ENCODE results near the gene SEH1L.
"Not testable (repeated sequence)": the region's sequence is repeated elsewhere in the genome, so short reads cannot be mapped to it uniquely, and the experiment has no call there.

Gene SEH1L

GRCh38 chr18:12995424-12995823 lies 47.6 kb downstream of the SEH1L start:
- no peak for DNase-seq (ENCODE audit: low read depth in 1 of 2, low spot score in 1 of 2)

DNA sequence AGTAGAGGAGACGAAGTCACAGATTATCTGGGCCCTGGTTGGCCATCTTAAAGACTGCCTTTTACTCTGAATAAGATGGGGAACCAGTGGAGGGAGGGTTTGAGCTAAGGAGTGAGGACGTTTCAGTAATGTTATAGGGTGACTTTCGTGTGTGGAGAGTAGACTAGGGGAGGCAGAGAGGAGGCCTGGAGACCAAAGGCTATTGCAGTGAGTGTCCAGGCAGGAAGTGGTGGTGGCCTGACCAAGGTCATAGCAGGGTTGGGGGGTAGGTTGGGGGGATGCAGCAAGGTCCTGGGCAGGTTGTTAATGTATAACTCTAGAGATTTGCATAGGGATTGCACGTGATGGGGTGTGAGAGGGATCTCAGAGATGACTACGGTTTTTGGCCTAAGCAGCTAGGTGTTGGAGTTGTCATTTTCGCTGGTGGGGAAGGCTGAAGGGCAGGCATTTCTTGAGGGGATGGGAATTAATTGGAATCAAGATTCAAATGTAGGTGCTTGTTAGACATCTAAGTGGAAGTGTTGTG lies 48.2 kb downstream of the SEH1L start:
- no peak for DNase-seq (ENCODE audit: low read depth in 1 of 2, low spot score in 1 of 2)

DNA sequence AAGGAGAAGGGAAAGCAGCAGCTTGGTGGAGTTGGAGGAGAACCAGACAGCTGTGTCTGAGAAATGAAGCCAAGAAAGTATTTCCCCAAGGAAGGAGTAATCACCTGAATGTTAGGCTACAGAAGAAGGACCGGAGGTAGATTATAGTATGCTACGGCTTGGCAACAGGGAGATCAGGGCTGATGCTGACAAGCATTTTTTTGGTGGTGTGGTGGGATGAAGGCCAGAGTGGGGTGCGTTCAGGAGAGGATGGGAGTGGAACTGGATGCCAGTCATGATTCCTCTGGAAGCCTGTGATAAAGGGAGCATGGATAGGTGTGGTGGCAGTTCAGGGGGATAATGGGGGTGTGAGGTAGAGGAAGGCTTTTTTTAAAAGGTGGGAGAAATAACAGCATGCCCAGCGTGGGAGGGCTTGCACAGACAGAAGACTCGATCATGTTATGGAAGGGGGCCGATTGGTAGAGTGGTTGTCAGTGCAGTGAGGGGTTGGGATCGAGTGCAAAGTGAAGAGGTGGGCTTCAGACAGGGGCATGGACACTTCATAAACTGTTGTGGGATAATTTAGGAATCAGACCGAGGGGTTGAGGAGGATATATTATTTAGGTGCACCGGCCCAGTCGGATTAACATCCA lies 49.0 kb downstream of the SEH1L start:
- no peak for DNase-seq (ENCODE audit: low read depth in 1 of 2, low spot score in 1 of 2)

DNA sequence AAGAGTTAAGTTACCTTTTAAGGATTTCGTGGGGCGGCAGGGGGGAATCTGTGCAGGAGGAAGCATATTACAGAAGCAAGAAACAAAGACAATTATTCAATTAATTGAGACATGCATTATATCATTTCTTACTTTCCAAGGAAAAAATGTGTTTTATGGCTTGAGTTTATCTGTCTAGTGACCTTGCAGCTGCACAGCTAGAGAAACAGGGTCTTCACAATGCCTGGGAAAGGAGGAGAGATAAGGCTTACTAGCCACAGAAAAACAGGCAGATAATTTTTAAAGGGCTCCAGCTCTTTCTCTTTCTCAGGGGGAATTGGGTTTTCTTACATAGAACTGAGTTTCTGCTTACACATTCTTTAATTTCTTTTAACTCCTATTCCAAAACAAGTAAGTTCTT lies 49.5 kb downstream of the SEH1L start:
- not testable (repeated sequence) for DNase-seq (ENCODE audit: low read depth in 1 of 2, low spot score in 1 of 2)

- no peak for DNase-seq (ENCODE audit: low read depth in 1 of 2, low spot score in 1 of 2)
Measured at GRCh38 chr18:12998332-12999060, 50.7 kb downstream of the SEH1L start.

DNA sequence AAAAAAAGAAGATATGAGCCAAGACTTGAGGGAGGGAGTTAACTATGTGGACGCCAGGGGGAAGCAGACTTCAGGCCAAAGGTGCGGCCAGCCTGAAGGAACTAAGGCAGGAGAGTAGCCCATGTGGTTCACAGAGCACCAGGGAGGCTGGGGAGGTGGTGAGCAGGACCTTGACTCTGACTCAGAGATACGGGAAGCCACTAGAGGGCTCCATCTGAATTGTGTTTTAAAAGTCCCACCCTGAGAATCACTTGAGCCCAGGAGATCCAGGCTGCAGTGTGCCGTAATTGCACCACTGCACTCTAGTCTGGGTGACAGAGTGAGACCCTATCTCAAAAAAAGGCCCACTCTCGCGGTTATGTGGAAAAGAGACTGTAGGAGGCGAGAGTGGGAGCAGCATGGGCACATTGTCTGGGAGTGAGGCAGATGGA lies 55.7 kb downstream of the SEH1L start:
- no peak for DNase-seq (ENCODE audit: low read depth in 1 of 2, low spot score in 1 of 2)

DNA sequence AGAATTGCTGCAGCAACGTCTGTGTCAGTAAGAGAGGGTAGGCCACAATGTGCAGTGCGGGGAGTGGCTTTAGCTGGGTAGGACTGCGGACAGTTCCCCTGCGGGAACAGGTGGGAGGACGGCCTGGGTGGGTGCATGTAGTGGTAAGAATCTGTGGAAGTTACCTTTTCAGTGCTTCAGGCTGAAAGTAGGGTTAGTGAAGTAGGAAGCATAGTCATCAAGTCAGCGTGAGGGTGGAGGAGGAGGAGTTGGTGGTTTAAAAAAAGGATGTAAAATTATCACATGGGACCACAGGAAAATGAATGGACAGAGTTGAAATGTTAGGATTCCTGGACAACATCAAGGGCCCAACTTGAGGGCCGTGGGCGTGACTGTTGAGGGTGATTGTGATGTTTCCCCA lies 56.6 kb downstream of the SEH1L start:
- DNase-seq (ENCODE audit: low read depth in 1 of 2, low spot score in 1 of 2), result no peak

DNA sequence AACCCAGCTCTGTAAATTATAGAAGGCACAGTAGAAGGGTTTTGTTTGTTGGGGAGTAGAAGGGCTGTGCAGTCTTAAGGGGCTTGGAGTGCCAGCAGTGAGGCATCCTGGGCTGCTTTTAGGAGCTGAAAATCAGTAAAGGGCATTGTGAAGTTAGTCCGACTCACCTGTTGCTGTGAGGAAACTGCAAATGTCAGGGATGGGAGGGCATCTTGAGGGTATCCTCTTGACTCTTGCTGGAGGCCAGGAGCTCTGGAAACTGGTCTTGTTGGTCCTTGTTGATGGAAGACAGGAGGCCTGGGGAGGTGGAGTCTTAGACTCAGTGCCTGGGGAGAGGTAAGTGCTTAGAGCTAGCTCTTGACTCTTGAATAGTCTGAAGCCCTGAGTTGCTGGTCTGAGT lies 57.5 kb downstream of the SEH1L start:
- DNase-seq (ENCODE audit: low read depth in 1 of 2, low spot score in 1 of 2), result no peak

DNA sequence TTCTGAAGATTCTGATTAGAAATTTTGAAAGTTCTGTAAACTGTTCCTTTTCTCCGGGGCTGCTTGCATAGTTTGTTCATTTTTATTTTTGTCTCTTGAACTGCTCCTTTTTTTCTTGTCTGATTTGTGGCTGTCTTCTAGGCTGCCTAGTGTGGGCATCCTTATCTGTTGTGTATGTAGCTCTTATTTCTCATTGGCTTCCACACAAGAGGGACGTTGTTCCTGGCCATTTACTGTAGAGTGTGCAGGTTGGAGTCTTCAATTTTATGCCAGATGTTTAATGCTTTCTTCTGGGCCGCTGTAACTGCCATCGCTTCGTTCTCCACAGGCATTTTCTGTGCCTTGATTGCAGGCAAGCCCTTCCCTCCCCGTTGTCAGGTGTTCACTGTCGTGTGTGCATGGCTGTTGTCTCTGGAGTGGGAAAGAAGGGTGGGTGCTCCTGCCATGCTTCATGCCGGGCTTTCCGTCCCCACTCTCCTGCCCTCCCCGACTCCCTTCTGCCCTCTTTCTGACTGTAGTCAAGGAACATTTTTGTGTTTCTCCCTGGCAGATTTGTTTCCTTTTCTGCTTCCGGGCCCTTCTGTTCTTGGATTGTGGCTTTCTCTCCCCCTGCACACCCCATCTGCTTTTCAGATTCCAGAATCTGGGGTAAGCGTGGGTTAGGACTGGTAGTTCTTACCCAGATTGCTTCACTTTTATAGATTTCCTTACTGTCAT lies 58.9 kb downstream of the SEH1L start:
- no peak for DNase-seq (ENCODE audit: low read depth in 1 of 2, low spot score in 1 of 2)

GRCh38 chr18:13007248-13007560 lies 59.4 kb downstream of the SEH1L start:
- no peak for DNase-seq (ENCODE audit: low read depth in 1 of 2, low spot score in 1 of 2)

DNA sequence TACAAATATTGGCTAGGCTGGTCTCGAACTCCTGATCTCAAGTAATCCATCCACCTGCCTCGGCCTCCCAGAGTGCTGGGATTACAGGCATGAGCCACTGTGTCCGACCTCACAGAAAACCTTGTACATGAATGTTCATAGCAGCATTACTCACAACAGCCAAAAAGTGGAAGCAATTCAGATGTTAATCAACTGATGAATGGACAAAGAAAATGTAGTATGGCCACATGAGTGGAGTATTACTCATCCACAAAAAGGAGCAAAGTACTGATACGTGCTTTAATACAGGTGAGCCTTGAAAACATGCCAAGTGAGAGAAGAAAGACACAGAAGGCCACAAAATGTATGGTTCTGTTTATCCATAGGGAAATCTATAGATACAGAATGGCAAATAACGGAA lies 63.9 kb downstream of the SEH1L start:
- no peak for DNase-seq (ENCODE audit: low read depth in 1 of 2, low spot score in 1 of 2)

DNA sequence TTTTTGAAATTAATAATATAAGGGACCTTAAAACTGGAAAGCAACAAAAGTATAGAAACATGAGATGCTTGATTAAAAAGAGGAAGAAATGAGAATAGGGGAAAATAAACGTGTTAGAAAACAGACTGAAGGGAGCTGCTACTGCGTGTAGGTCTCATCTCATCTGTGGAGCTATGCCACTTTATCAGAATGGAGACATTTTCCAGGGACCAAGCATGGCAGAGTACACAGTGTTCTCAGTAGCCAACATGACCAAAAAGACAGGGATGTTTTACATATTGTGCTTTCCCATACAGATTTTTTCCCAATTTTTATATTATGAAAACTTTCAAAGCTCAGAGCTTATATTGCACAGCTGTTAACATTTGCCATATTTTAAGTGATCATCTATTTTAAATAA lies 66.4 kb downstream of the SEH1L start:
- DNase-seq (ENCODE audit: low read depth in 1 of 2, low spot score in 1 of 2), result no peak

DNA sequence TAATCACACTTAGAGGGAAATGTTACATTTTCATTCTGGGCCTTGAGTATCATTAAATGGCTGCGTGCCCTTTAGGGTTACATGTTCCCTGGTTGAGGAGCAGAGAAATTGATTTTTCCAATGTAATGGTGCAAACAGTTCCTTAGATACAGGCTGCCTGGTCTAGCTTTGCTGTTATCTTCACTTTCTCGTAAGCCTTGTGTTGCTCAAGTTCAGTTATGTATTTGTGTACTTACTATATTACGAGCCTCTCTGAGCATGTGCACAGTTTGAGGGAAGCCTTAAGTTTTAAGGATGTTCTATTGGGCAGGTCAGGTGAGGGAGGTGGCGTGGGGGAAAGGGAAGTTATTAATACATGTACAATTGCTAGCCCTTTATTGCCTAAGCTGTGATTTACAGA lies 67.0 kb downstream of the SEH1L start:
- DNase-seq (ENCODE audit: low read depth in 1 of 2, low spot score in 1 of 2), result no peak

DNA sequence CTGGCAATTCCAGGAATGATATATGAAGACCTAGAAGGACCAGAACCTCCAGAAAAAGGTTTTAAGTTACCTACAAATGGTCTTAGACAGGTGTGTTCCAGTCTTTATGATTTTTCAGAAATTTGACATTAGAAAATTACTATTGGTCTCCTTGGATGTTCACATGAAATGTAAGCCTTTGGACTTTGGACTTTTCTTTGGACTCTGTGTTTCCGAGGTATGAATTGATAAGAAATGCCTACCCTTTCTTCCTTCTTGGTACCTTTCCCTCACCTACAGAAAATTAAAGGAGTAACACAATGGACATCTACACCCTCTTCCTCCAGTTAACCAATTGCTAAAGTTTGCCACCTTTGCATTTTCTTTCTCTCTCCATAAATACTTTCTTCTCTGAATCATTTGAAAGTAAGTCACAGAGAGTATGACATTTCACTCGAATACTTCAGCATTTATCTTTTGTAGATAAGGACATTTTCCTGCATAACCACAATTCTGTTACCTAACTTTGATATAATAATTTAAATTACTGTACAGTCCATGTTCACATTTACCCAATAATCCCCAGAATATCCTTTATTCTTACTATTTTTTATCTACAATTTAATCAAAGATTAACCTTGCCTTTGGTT lies 69.5 kb downstream of the SEH1L start:
- DNase-seq (ENCODE audit: low read depth in 1 of 2, low spot score in 1 of 2), result no peak

DNA sequence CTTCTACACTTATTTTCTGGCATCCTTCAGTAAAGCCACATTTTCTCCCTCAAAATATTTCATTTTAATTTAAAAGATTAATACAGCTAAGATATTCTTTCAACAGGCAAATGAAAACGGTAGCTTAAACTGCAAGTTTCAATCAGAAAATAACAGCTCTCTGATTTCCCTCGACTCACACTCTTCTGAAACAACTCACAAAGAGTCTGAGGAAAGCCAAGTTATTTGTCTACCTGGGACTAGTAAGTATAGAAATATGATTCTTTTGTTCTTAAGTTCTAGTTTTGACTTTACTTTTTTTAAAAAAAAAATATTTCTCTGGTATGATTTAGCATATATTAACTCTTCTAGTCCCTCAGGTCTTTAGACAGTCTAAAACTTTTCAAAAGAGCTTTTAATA lies 70.6 kb downstream of the SEH1L start:
- DNase-seq (ENCODE audit: low read depth in 1 of 2, low spot score in 1 of 2), result no peak

GRCh38 chr18:13019301-13019700 lies 71.5 kb downstream of the SEH1L start:
- no peak for DNase-seq (ENCODE audit: low read depth in 1 of 2, low spot score in 1 of 2)

GRCh38 chr18:13022644-13023043 lies 74.8 kb downstream of the SEH1L start:
- DNase-seq (ENCODE audit: low read depth in 1 of 2, low spot score in 1 of 2), result no peak

- no peak for DNase-seq (ENCODE audit: low read depth in 1 of 2, low spot score in 1 of 2)
Measured at GRCh38 chr18:13025233-13025632, 77.4 kb downstream of the SEH1L start.

GRCh38 chr18:13026583-13027270 lies 78.9 kb downstream of the SEH1L start:
- no peak for DNase-seq (ENCODE audit: low read depth in 1 of 2, low spot score in 1 of 2)

- DNase-seq (ENCODE audit: low read depth in 1 of 2, low spot score in 1 of 2), result no peak
Measured at GRCh38 chr18:13028869-13029268, 81.1 kb downstream of the SEH1L start.

- no peak for DNase-seq (ENCODE audit: low read depth in 1 of 2, low spot score in 1 of 2)
Measured at GRCh38 chr18:13032173-13032572, 84.4 kb downstream of the SEH1L start.

Measured in activated T-helper 1 cell treated with anti-CD3 and anti-CD28 coated beads, Interleukin-2, amount 50 U/mL, for 16 hours (primary cell).